H1 (cell line): ENCODE measurements around the gene ERCC3. TPM values are rescaled to one million over a fixed set of nuclear protein-coding genes. Genes with fewer than 3 reads are reported as not detected.

ENCODE experiments used
- CTCF ChIA-PET: fragments of 300-600 bp; sonication (Branson Sonifier 250); formaldehyde crosslinking; loops from one replicate; lab custom pipeline; 2021; ENCODE audit not compliant: partially characterized antibody; lab: Charles Lee
- POLR2A ChIA-PET: fragments of 300-600 bp; sonication (Branson Sonifier 250); formaldehyde crosslinking; loops from one replicate; lab custom pipeline; 2021; ENCODE audit warnings: inconsistent platforms; ENCODE audit not compliant: partially characterized antibody; lab: Charles Lee
- DNase-seq, 2 experiments: peaks; one replicate each; pipeline versions ENCODE4 v3.0.0 to v3.0.0-alpha.2; 2010 to 2022; ENCODE audit warnings: low spot score in 2 of 2, low read depth in 1 of 2, mixed read lengths in 1 of 2
- FAIRE-seq: peaks from 2 replicates; lab custom pipeline; 2011; peaks lifted over from hg19 to GRCh38; lab: Jason Lieb, UNC
- H2AFZ ChIP-seq: 2 replicates; pipeline ENCODE4 v1.8.1; 2012; ENCODE audit warnings: low read length, inconsistent platforms
- H2AK5ac ChIP-seq: 2 replicates; pipeline ENCODE4 v1.6.1; 2013; ENCODE audit warnings: low read depth, low read length
- H2BK120ac ChIP-seq: replicated peaks from 2 replicates; pipeline ENCODE3; 2013; ENCODE audit warnings: low read depth, low read length, inconsistent platforms
- H2BK12ac ChIP-seq: 2 replicates; pipeline ENCODE4 v1.6.1; 2013; ENCODE audit warnings: low read depth, low read length
- H2BK15ac ChIP-seq: 2 replicates; pipeline ENCODE4 v1.6.1; 2013; ENCODE audit warnings: low read length
- H2BK20ac ChIP-seq: 2 replicates; pipeline ENCODE4 v1.6.1; 2013; ENCODE audit warnings: low read length
- H2BK5ac ChIP-seq: 2 replicates; pipeline ENCODE4 v1.6.1; 2013; ENCODE audit warnings: low read depth, low read length
- H3K14ac ChIP-seq: 2 replicates; pipeline ENCODE4 v1.6.1; 2013; ENCODE audit warnings: inconsistent platforms; ENCODE audit not compliant: insufficient read length
- H3K18ac ChIP-seq: 2 replicates; pipeline ENCODE4 v1.6.1; 2013; ENCODE audit warnings: low read length; ENCODE audit errors: extremely low read depth
- H3K23ac ChIP-seq: 2 replicates; pipeline ENCODE4 v1.6.1; 2013; ENCODE audit warnings: inconsistent platforms; ENCODE audit not compliant: insufficient read length
- H3K23me2 ChIP-seq: 2 replicates; pipeline ENCODE4 v1.6.1; 2013; ENCODE audit warnings: low read depth, low read length
- H3K27ac ChIP-seq: 2 replicates; pipeline ENCODE4 v1.6.1; 2011; ENCODE audit warnings: low read depth, low read length, inconsistent platforms
- H3K27me3 ChIP-seq, 4 experiments: replicated peaks in 1 of 4; 1 replicate in 1 of 4; 2 replicates in 3 of 4; pipeline versions ENCODE4 v1.6.1 to v1.8.1; 2011 to 2013; ENCODE audit warnings: low read length in 3 of 4, mild to moderate bottlenecking in 3 of 4, inconsistent platforms in 2 of 4, mixed read lengths in 2 of 4, moderate library complexity in 1 of 4; ENCODE audit not compliant: control insufficient read depth in 3 of 4, insufficient read depth in 3 of 4; ENCODE audit errors: extremely low read depth in 1 of 4
- H3K36me3 ChIP-seq, 4 experiments: 2 replicates each; pipeline versions ENCODE4 v1.6.1 to v1.8.1; 2011 to 2013; ENCODE audit warnings: mild to moderate bottlenecking in 4 of 4, low read length in 3 of 4, moderate library complexity in 2 of 4, control low read depth in 1 of 4, inconsistent platforms in 1 of 4; ENCODE audit not compliant: insufficient read depth in 4 of 4, control insufficient read depth in 2 of 4
- H3K4ac ChIP-seq: replicated peaks from 2 replicates; pipeline ENCODE3; 2013; ENCODE audit warnings: low read length, low read depth, mixed read lengths, inconsistent platforms; ENCODE audit not compliant: insufficient read length
- H3K4me1 ChIP-seq, 4 experiments: replicated peaks in 1 of 4; 1 replicate in 1 of 4; 2 replicates in 3 of 4; pipeline versions ENCODE4 v1.6.1 to v1.8.1; 2011 to 2013; ENCODE audit warnings: low read length in 3 of 4, inconsistent platforms in 2 of 4, mixed read lengths in 1 of 4; ENCODE audit not compliant: insufficient read depth in 4 of 4, control insufficient read depth in 3 of 4
- H3K4me2 ChIP-seq, 2 experiments: 2 replicates each; pipeline versions ENCODE4 v1.6.1 to v1.8.1; 2011 to 2013; ENCODE audit warnings: low read depth in 2 of 2, low read length in 2 of 2, control low read depth in 1 of 2, inconsistent platforms in 1 of 2, mild to moderate bottlenecking in 1 of 2; ENCODE audit not compliant: insufficient read depth in 1 of 2
- H3K4me3 ChIP-seq, 4 experiments: fragments of 200-600, 300-600 bp in 1 of 4; sonication (generic), shearing (Covaris generic), sonication (Bioruptor Twin) in 1 of 4; 2 replicates each; pipeline versions ENCODE4 v1.5.1 to v1.8.1; 2011 to 2016; ENCODE audit warnings: low read length in 4 of 4, low read depth in 3 of 4, control low read depth in 2 of 4, inconsistent platforms in 2 of 4, mild to moderate bottlenecking in 2 of 4, mixed read lengths in 1 of 4, moderate library complexity in 1 of 4; ENCODE audit not compliant: insufficient read depth in 2 of 4; ENCODE audit errors: extremely low read depth in 1 of 4
- H3K56ac ChIP-seq: replicated peaks from 2 replicates; pipeline ENCODE3; 2013; ENCODE audit warnings: low read depth, mild to moderate bottlenecking, mixed read lengths, low read length, inconsistent platforms; ENCODE audit not compliant: insufficient read length
- H3K79me1 ChIP-seq: 2 replicates; pipeline ENCODE4 v1.6.1; 2013; ENCODE audit warnings: low read depth, low read length, control low read depth
- H3K79me2 ChIP-seq, 2 experiments: 2 replicates each; pipeline versions ENCODE4 v1.6.1 to v1.8.1; 2012 to 2013; ENCODE audit warnings: low read length in 2 of 2, mild to moderate bottlenecking in 2 of 2, inconsistent platforms in 1 of 2; ENCODE audit not compliant: insufficient read depth in 2 of 2, control insufficient read depth in 1 of 2
- H3K9ac ChIP-seq, 4 experiments: replicated peaks in 1 of 4; 1 replicate in 1 of 4; 2 replicates in 3 of 4; pipeline versions ENCODE4 v1.6.1 to v1.8.1; 2011 to 2013; ENCODE audit warnings: low read depth in 3 of 4, low read length in 3 of 4, control low read depth in 2 of 4, mild to moderate bottlenecking in 2 of 4, moderate library complexity in 2 of 4, inconsistent platforms in 1 of 4; ENCODE audit errors: extremely low read depth in 1 of 4
- H3K9me3 ChIP-seq, 2 experiments: 2 replicates each; pipeline versions ENCODE4 v1.6.1 to v1.8.1; 2012 to 2013; ENCODE audit warnings: mild to moderate bottlenecking in 2 of 2, moderate library complexity in 2 of 2, control low read depth in 1 of 2, inconsistent platforms in 1 of 2, low read depth in 1 of 2, low read length in 1 of 2, mixed read lengths in 1 of 2; ENCODE audit not compliant: insufficient read depth in 2 of 2
- H4K20me1 ChIP-seq, 2 experiments: replicated peaks in 1 of 2; 2 replicates each; pipeline versions ENCODE3 to v1.8.1; 2011 to 2013; ENCODE audit warnings: inconsistent platforms in 2 of 2, low read length in 2 of 2, mild to moderate bottlenecking in 1 of 2; ENCODE audit not compliant: insufficient read depth in 2 of 2, control insufficient read depth in 1 of 2
- H4K5ac ChIP-seq: 2 replicates; pipeline ENCODE4 v1.6.1; 2013; ENCODE audit warnings: low read length, low read depth, mixed read lengths, inconsistent platforms; ENCODE audit not compliant: insufficient read length
- H4K8ac ChIP-seq: 2 replicates; pipeline ENCODE4 v1.8.0; 2013; ENCODE audit warnings: mild to moderate bottlenecking, moderate library complexity, low read length, inconsistent platforms; ENCODE audit not compliant: insufficient read depth; ENCODE audit errors: extremely low read depth
- H4K91ac ChIP-seq: replicated peaks from 2 replicates; pipeline ENCODE3; 2013; ENCODE audit warnings: low read length, mixed read lengths, inconsistent platforms; ENCODE audit not compliant: insufficient read length
- BCL11A ChIP-seq, 2 experiments: IDR thresholded peaks; one replicate each; pipeline ENCODE4 v1.6.1; 2011; ENCODE audit warnings: low read depth in 2 of 2, low read length in 2 of 2, mild to moderate bottlenecking in 2 of 2
- CHD1 ChIP-seq: IDR thresholded peaks from 2 replicates; pipeline ENCODE4 v1.6.1; 2012; ENCODE audit warnings: low read depth, low read length, improper control_type of control experiment
- EP300 ChIP-seq, 2 experiments: IDR thresholded peaks; 1 replicate in 1 of 2; 2 replicates in 1 of 2; pipeline ENCODE4 v1.6.1; 2011 to 2012; ENCODE audit warnings: low read depth in 2 of 2, low read length in 2 of 2, mild to moderate bottlenecking in 2 of 2, borderline replicate concordance in 1 of 2, inconsistent platforms in 1 of 2, moderate library complexity in 1 of 2
- NRF1 ChIP-seq: IDR thresholded peaks from 2 replicates; pipeline ENCODE4 v1.6.1; 2011; ENCODE audit warnings: mild to moderate bottlenecking, low read depth, low read length, improper control_type of control experiment
- RNF2 ChIP-seq: fragments of 200-900, 300-1000 bp; sonication (generic); IDR thresholded peaks from 2 replicates; pipeline ENCODE4 v1.7.1; 2016; ENCODE audit warnings: borderline replicate concordance, low read depth, mild to moderate bottlenecking, antibody characterized with exemption, low read length; ENCODE audit not compliant: poor library complexity, severe bottlenecking; ENCODE audit errors: missing control alignments
- WGBS, 2 experiments: shearing (Covaris generic) in 1 of 2; methylation state at CpG; one replicate each; pipeline versions ENCODE4 v1.1.6 to v1.1.7; 2013 to 2015; ENCODE audit warnings: low lambda C conversion rate in 2 of 2, mixed read lengths in 2 of 2, inconsistent platforms in 1 of 2, low coverage in 1 of 2, missing lambda C conversion rate in 1 of 2; ENCODE audit not compliant: insufficient replicate concordance in 2 of 2, insufficient coverage in 1 of 2, insufficient read length in 1 of 2; ENCODE audit errors: extremely low coverage in 1 of 2, missing lambda C conversion rate in 1 of 2; 5-methylcytosine and 5-hydroxymethylcytosine counted together
- polyA plus RNA-seq, 7 experiments: library from polyadenylated mRNA; depleted of rRNA in 3 of 7; stranded (reverse) in 5 of 7; unstranded in 2 of 7; fragments of >200 nt in 5 of 7; fragments of 200-250 nt in 2 of 7; gene quantifications; 1 replicate in 5 of 7; 2 replicates in 1 of 7; 4 replicates in 1 of 7; pipeline versions ENCODE4 v1.2.1 to v1.2.3, GENCODE V29; 2011 to 2013; ENCODE audit warnings: missing spikeins in 2 of 7, mixed read lengths in 2 of 7
- total RNA-seq: library from RNA; stranded (reverse); fragmentation: NEBNext Ultra II Directional; extraction: Animal tissue kit (Norgen Biotek cat#: 25700); gene quantifications from 2 replicates; pipeline ENCODE4 v1.2.1, GENCODE V29; 2021

ERCC3 gene
- total and polyA plus RNA-seq, 2 of the 8 experiments (the other 6 are each of a cell fraction or from before 2014, with no cell fraction given) = 41.8 to 48.9 TPM

- no peak overlapping the region for H3K56ac ChIP-seq
- H3K14ac ChIP-seq = no peak overlapping the region
- H3K4me3 ChIP-seq = no peak overlapping the region
- no peaks in the 10 kb centered on the region for H3K27me3 ChIP-seq
- ChIA-PET CTCF (interaction anchor here (0.7 to 1.8 kb wide), 3 partner anchors 78 to 200 kb away, joined by 3 to 5 read pairs (median 5); no protein-coding TSS in a partner anchor), POLR2A (interaction anchor here (1.1 to 2.5 kb wide), 4 partner anchors 9 to 14 kb away, joined by 4 to 10 read pairs (median 7); partner anchors contain the start of gene ERCC3)
- FAIRE-seq (no peak), DNase-seq (no peak)
- no peak overlapping the region for H3K18ac ChIP-seq
- H4K91ac ChIP-seq = no peak overlapping the region
- peaks cover 0 to 24% of the 10 kb centered on the region in 2 experiments; a peak in 2 of 4 replicates for H3K79me2 ChIP-seq
- H3K27ac ChIP-seq = no peak overlapping the region
- H4K20me1 ChIP-seq = peaks cover 8 to 15% of the 10 kb centered on the region in 2 experiments
- H3K4me1 ChIP-seq = no peaks in the 10 kb centered on the region
- H2BK20ac ChIP-seq = no peak overlapping the region
- H3K4me2 ChIP-seq = no peak overlapping the region
- H3K9ac ChIP-seq = no peak overlapping the region
- TF ChIP-seq BCL11A (IDR thresholded peaks at IDR 0.05; ENCODE audit: low read depth in 2 of 2, low read length in 2 of 2) (no peak), EP300 (IDR thresholded peaks at IDR 0.05; ENCODE audit: borderline replicate concordance in 1 of 2, low read depth in 2 of 2, low read length in 2 of 2) (no peak), NRF1 (no peak), RNF2 (no peak), CHD1 (no peak)
- no peak overlapping the region for H2BK120ac ChIP-seq
- peaks cover 37 to 83% (median 59%) of the 10 kb centered on the region in 4 experiments for H3K36me3 ChIP-seq
- no peak overlapping the region for H2AK5ac ChIP-seq
- H4K5ac ChIP-seq = no peak overlapping the region
- no peak overlapping the region for H3K4ac ChIP-seq
- H2BK5ac ChIP-seq = no peak overlapping the region
- no peak overlapping the region for H2AFZ ChIP-seq
- WGBS, 2 experiments = 92% methylated on average over 5 of the region's 5 CpGs; no CpG with 5 or more reads in 1 of the 2 experiments
- peaks cover 9 to 10% of the 10 kb centered on the region in 2 experiments; a peak in 2 of 4 replicates for H3K9me3 ChIP-seq
- no peaks in the 10 kb centered on the region for H3K23me2 ChIP-seq
- no peak overlapping the region for H3K23ac ChIP-seq
- no peak overlapping the region for H2BK12ac ChIP-seq
- H2BK15ac ChIP-seq = no peak overlapping the region
- H3K79me1 ChIP-seq = no peaks in the 10 kb centered on the region; the same call in 1 of the 2 replicates
- no peak overlapping the region for H4K8ac ChIP-seq
Observed at GRCh38 chr2:127279781-127280180, 14.2 kb downstream of the ERCC3 start.
